SK-N-SH treated with all-trans-retinoic acid at 6 μM for 48 hours (cell line): ENCODE data around the gene RABGGTA.

Experiments used
- ESRRG ChIP-seq: fragments of 250-450 bp; sonication (Bioruptor Pico); IDR thresholded peaks from 2 replicates; pipeline ENCODE4 v1.6.1; 2021; ENCODE audit warnings: mild to moderate bottlenecking
- TCF4 ChIP-seq: fragments of 250-450 bp; sonication (Bioruptor Pico); IDR thresholded peaks from 2 replicates; pipeline ENCODE4 v1.8.0; 2021; ENCODE audit warnings: mild to moderate bottlenecking, moderate library complexity, borderline replicate concordance
- TOX ChIP-seq: fragments of 250-450 bp; sonication (Bioruptor Pico); IDR thresholded peaks from 2 replicates; pipeline ENCODE4 v1.8.0; 2021; ENCODE audit warnings: mild to moderate bottlenecking, moderate library complexity, borderline replicate concordance
- ZC3H10 ChIP-seq: fragments of 250-450 bp; sonication (Bioruptor Pico); IDR thresholded peaks from 2 replicates; pipeline ENCODE4 v1.5.1; 2021; ENCODE audit warnings: mild to moderate bottlenecking, moderate library complexity
- ZFP3 ChIP-seq: fragments of 250-450 bp; sonication (Bioruptor Pico); IDR thresholded peaks from 2 replicates; pipeline ENCODE4 v1.5.0; 2020; ENCODE audit warnings: mild to moderate bottlenecking, moderate library complexity
- TF ChIP-seq, protein P1 (sequence below): fragments of 250-450 bp; sonication (Bioruptor Pico); IDR thresholded peaks from 2 replicates; pipeline ENCODE4 v1.5.1; 2020; ENCODE audit warnings: low read depth, mild to moderate bottlenecking, moderate library complexity

DNA sequence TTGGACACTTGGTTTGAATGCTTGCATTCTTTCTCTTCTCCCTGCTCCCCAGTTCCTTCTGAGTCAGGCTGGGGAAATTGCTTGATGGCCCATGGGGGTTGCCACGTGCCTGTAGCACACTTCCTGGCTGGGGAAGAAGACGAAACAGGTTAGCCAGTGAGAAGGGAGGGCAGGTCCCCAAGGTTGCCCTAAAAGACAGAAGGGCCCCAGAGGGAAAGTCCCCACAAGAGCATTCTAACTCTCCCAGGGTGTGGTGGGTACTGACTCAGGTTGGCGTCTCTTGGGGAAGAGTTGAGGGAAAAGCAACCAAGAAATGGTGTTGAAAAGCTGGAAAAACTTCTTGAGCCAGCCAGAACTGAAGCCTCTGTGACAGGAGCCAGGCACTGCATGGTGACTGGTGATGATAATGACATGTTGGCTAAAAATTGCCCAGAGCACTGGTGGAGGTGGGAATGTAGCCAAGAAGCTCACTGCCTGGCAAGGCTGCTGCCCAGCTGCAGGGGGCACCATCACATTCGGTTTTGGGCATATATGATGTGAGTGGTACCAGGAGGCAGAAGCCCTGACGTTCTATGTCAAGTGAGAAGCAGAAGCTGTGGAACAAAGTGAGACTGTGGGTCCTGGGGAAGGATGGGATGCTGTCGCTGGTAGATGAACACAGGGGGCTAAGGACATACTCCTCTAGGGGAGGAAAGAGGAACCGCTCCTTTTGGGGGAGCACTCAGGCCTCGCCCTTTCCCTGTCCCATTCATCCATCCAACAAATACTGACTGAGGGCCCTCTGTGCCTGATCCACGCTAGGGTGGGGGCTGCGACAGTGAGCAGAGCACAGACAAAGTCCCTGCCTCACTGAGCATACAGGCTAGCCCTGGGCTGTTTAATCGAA lies 8.1 kb upstream of the RABGGTA start:
- TF ChIP-seq, protein P1, sequence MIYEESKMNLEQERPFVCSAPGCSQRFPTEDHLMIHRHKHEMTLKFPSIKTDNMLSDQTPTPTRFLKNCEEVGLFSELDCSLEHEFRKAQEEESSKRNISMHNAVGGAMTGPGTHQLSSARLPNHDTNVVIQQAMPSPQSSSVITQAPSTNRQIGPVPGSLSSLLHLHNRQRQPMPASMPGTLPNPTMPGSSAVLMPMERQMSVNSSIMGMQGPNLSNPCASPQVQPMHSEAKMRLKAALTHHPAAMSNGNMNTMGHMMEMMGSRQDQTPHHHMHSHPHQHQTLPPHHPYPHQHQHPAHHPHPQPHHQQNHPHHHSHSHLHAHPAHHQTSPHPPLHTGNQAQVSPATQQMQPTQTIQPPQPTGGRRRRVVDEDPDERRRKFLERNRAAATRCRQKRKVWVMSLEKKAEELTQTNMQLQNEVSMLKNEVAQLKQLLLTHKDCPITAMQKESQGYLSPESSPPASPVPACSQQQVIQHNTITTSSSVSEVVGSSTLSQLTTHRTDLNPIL (CRISPR knock-in tag): no peak
- TF ChIP-seq ZC3H10 (CRISPR knock-in tag) (no peak), ESRRG (CRISPR knock-in tag) (no peak), ZFP3 (CRISPR knock-in tag) (no peak), TOX (CRISPR knock-in tag) (no peak), TCF4 (CRISPR knock-in tag) (no peak)
